ACHN (cell line): ENCODE measurements around the gene ERBB4.
"Not testable (repeated sequence)": the region's sequence is repeated elsewhere in the genome, so short reads cannot be mapped to it uniquely, and the experiment has no call there.

Experiments used
- DNase-seq: peaks from one replicate; pipeline ENCODE4 v3.0.0-alpha.2; 2015
- in situ Hi-C: cut with HindIII; loops from 2 replicates; pipeline ENCODE4 v1.10.0; 2017; ENCODE audit warnings: low sequenced_read_pairs, low pct_ligation_motif_present, low pct_unique_long_range_greater_than_20kb

The ERBB4 gene

GRCh38 chr2:211800001-211800400 is 738.6 kb downstream of the ERBB4 start:
- DNase-seq = no peak
- in situ Hi-C loops = no loop called here

GRCh38 chr2:211798868-211799267 is 739.7 kb downstream of the ERBB4 start:
- in situ Hi-C loops = no loop called here
- no peak for DNase-seq

DNA sequence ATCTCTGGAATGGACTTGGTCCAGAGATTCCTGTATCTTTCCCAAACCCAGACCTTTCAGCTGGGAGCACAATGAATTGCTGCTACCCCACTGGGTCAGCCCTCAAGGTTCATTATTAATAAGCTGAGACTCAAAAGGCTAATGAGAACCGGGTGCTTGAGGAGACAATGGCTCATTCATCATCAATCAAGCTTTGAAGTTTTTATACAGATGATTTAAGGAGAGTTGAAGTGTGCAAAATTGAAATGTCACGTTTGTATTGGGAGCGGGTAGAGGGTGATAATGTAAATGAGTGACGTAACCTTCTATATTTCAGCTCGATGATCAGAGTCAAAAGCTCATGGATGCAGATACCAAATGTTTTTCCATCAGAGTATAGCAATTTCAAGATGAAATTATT is 744.9 kb downstream of the ERBB4 start:
- in situ Hi-C loops = no loop called here
- no peak for DNase-seq

DNA sequence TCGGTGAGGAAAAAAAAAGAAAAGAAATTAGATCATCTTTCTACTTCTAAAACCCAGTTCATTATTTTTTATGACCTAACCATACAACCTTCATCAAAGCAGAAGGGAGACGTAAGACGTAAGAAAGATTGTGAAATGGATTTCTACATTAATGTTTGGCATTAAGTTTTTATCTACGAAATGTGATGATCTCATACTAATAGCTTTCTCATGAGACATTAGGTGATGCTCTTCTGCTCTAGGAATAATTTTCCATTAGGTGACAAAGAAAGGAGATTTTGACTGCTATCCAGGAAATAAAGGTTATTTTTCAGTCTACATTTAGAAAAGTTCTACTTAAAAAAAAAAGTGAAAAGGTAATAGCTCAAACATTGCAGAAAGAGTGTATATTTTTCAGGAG is 748.6 kb downstream of the ERBB4 start:
- DNase-seq = no peak
- in situ Hi-C loops = no loop called here

GRCh38 chr2:211766689-211767088 is 771.9 kb downstream of the ERBB4 start:
- DNase-seq = no peak
- in situ Hi-C loops = no loop called here

GRCh38 chr2:211762479-211762878 is 776.1 kb downstream of the ERBB4 start:
- in situ Hi-C loops = no loop called here
- no peak for DNase-seq

DNA sequence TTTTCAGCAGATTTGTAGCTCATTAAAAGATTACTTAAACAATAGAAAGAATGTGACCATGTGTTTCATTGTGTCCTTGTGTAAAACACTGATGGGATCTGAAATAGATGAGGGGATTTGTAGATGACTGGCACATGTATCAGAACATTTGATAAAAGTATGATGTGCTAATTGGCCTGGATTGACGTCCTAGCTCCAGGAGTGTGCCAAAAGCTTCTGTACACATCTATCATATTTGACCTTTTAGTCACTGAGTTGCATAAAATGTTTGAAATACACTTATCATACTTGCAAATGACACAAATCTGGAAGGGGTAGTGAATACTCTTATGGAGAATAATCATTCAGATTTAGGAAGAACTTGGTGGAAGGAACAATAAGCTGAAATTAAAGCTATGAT is 778.5 kb downstream of the ERBB4 start:
- in situ Hi-C loops = no loop called here
- DNase-seq = no peak

DNA sequence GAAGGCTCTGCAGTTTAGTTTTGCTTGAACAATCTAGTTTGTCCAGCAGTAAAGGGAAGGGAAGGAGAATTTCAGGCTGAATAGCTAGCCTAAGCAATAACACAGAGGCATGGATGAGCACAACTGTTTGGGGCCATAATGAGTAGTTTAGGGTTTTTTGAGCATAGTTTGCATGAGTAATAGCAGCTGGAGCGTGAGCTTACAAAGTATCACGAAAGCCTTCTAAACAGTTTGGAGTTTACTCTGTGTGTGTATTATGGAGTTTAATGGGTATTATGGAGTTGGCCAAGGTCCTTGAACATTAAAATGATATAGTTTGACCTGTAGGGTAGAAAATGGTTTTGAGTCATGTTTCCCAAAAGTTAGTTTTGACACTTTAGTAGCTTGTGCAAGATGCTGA is 782.3 kb downstream of the ERBB4 start:
- no peak for DNase-seq
- in situ Hi-C loops = no loop called here

DNA sequence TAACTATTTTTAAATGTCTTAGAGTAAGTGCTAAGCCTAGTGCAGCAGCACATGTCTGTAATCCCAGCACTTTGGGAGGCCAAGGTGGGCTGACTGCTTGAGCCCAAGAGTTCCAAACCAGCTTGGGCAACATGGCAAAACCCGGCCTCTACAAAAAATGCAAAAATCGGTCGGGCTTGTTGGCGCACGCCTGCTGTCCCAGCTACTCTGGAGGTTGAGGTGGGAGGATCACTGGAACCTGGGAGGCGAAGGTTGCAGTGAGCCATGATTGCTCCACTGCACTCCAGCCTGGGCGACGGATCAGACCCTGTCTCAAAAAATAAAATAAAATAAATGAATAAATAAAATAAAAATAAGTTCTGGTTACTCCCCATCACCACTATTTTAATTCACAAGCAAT is 783.4 kb downstream of the ERBB4 start:
- DNase-seq = no peak
- in situ Hi-C loops = no loop called here

GRCh38 chr2:211751848-211752247 is 786.8 kb downstream of the ERBB4 start:
- DNase-seq = no peak
- in situ Hi-C loops = no loop called here

GRCh38 chr2:211748339-211748738 is 790.3 kb downstream of the ERBB4 start:
- in situ Hi-C loops = no loop called here
- DNase-seq = no peak

GRCh38 chr2:211745295-211746097 is 793.1 kb downstream of the ERBB4 start:
- in situ Hi-C loops = no loop called here
- DNase-seq = peak; percentile 77

GRCh38 chr2:211744379-211744778 is 794.2 kb downstream of the ERBB4 start:
- in situ Hi-C loops = no loop called here
- DNase-seq = no peak

GRCh38 chr2:211741966-211742365 is 796.6 kb downstream of the ERBB4 start:
- DNase-seq = no peak
- in situ Hi-C loops = no loop called here

GRCh38 chr2:211737282-211737681 is 801.3 kb downstream of the ERBB4 start:
- in situ Hi-C loops = no loop called here
- no peak for DNase-seq

DNA sequence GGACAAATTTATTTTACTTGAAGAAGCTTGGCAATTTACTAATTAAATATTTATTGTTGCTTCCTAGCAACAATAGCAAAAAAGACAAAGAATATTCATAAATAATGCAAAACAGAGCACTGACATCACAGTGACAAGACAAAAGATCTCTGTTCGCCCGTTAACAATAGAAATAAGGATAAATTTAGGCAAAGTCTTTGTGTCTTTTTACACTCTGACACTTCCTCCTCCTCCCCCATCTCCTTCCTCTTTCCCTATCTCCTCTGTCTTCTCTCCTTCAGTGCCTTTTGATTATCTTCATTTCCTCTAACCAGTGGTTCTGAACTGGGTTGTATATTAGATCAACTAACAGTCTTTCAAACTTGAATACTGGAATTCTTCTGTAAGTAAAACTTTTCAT is 808.4 kb downstream of the ERBB4 start:
- in situ Hi-C loops = no loop called here
- no peak for DNase-seq

GRCh38 chr2:211729433-211729832 is 809.2 kb downstream of the ERBB4 start:
- in situ Hi-C loops = no loop called here
- DNase-seq = no peak

DNA sequence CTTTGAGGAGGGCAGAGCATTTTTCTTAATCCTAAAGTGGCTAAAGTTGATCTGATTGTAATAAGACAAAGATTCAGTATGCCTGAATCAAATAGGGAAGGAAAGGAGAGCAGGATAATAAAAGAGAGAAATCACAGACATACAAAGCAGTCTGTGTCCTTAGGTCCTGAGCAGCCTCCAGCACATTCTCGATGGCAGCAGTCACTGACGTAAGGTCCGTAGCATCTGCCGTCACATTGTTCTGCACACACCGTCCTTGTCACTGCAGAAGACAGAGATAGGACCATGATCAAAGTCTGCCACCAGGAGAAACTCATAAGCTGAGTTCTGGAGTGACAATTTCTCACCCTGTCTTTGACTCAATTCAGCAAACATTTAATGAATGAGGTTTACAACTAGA is 813.7 kb downstream of the ERBB4 start:
- DNase-seq = no peak
- in situ Hi-C loops = no loop called here

- in situ Hi-C loops = no loop called here
- DNase-seq = no peak
Measured at GRCh38 chr2:211723398-211723797, 815.2 kb downstream of the ERBB4 start.

DNA sequence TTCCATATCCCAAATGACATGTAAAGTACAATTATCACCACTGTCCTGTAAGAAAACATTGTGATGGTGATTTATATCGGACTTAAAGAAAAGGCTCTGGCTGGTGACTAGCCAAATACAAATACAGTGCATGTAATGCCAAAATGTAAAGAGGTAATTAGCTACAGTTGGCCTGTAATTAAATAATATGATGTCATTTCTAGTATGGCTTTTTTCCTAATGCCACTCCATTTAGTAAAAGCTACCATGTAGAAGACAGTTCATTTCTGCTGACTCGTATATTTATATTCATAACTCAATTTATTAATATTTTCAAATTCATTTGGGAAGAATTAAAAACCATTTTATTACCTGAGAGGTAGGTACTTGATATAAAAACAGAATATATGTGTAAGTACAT is 815.7 kb downstream of the ERBB4 start:
- DNase-seq = no peak
- in situ Hi-C loops = no loop called here

DNA sequence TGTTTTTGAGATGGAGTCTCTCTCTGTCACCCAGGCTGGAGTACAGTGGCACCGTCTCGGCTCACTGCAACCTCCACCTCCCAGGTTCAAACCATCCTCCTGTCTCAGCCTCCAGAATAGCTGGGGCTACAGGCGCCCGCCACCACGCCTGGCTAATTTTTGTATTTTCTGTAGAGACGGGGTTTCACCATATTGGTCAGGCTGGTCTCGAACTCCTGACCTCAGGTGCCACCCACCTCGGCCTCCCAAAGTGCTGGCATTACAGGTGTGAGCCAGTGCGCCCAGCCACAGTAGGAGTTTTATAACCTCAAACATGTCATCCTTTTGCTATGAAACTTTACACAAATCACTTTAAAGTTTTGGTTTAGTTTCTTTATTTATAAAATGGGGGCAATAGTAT is 816.7 kb downstream of the ERBB4 start:
- DNase-seq, in situ Hi-C loops: not testable (repeated sequence)
